Measurements from ENCODE around the gene AK3.
A peak's percentile ranks its signal among the peaks of the same experiment; 100 is the strongest.
"Not testable (repeated sequence)": the region's sequence is repeated elsewhere in the genome, so short reads cannot be mapped to it uniquely, and the experiment has no call there.

Gene AK3

DNA sequence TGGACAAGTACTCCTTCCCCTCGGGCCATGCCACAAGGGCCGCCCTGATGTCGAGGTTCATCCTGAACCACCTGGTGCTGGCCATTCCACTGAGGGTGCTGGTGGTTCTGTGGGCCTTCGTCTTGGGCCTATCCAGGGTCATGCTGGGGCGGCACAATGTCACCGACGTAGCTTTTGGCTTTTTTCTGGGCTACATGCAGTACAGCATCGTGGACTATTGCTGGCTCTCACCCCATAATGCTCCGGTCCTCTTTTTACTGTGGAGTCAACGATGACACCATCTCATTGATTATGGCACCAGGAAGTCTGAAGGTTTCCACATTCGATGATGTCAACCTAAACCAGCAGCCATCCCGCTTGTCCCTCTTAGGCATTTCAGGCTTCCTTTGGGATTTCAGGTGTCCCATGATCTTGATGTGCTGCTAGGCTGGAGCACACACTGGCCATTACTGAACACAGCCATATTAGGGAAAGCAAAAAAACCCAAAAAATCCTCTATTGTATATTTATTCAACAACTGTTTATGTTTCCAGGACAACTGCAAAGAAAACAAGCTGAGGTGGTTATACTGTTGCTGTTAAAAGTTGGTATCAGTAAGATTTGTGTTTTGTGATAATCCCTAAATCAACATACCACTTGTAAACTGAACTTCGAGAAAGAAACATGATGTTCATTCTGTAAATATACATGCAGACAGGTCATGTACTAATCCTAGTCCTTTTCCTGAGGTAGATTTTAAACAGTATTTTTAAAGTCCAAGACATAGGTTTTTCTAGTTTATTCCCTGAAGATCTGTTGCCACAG is 77.8 kb downstream of the AK3 start:
- no peak for DNase-seq

GRCh38 chr9:4662108-4662988 is 78.7 kb downstream of the AK3 start, which contains the start of gene PLPP6:
PLPP6 (plus strand) TSS chr9:4662294; CDS start chr9:4662376, 82 bp downstream.
- peak; percentile 86 for DNase-seq

GRCh38 chr9:4661611-4662010 is 79.4 kb downstream of the AK3 start:
- no peak for DNase-seq

DNA sequence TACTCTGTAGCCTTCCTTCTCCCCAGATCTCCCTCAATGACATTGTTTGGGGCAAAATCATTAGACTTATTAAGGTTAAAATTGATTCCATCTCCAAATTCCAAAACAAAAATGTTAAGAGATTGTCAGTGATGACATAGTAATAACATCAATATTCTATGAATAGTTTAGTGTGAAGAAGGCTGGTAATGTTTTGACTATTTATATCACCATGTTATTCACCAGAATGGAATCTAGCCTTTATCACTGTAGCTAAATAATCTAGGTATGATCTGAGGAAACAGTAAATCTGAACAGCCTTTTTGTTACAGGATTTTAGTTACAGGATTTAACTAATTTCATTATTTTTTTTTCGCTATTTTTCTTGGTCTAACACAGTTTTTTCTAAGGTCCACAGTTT is 79.8 kb downstream of the AK3 start:
- DNase-seq = no peak

GRCh38 chr9:4660665-4661064 is 80.3 kb downstream of the AK3 start:
- DNase-seq = not testable (repeated sequence)
